Muscle layer of colon (tissue), 2 donors: ENCODE results near the gene RTTN.

Source experiments
- H3K27ac ChIP-seq: one replicate; pipeline ENCODE4 v1.7.0; 2013; ENCODE audit warnings: low read depth, mild to moderate bottlenecking, low read length, moderate library complexity
- H3K27me3 ChIP-seq, 2 donors: one replicate each; pipeline ENCODE4 v1.7.0; 2013; ENCODE audit warnings: low read length in 2 of 2, mild to moderate bottlenecking in 2 of 2; ENCODE audit not compliant: insufficient read depth in 2 of 2, control insufficient read depth in 1 of 2
- H3K36me3 ChIP-seq: one replicate; pipeline ENCODE4 v1.7.0; 2013; ENCODE audit warnings: mild to moderate bottlenecking, low read length; ENCODE audit not compliant: insufficient read depth
- H3K4me1 ChIP-seq: one replicate; pipeline ENCODE4 v1.7.0; 2013; ENCODE audit warnings: mild to moderate bottlenecking, low read length; ENCODE audit not compliant: insufficient read depth
- H3K4me3 ChIP-seq, 2 donors: one replicate each; pipeline ENCODE4 v1.7.0; 2013; ENCODE audit warnings: low read length in 2 of 2, low read depth in 1 of 2, mild to moderate bottlenecking in 1 of 2, moderate library complexity in 1 of 2
- H3K9ac ChIP-seq: one replicate; pipeline ENCODE4 v1.7.0; 2013; ENCODE audit warnings: low read length
- H3K9me3 ChIP-seq: one replicate; pipeline ENCODE4 v1.7.0; 2013; ENCODE audit warnings: mild to moderate bottlenecking, low read length
- donor health status: abdominal sarcoma.
- donor health status: Adenocarcinoma of cecum.

RTTN gene

DNA sequence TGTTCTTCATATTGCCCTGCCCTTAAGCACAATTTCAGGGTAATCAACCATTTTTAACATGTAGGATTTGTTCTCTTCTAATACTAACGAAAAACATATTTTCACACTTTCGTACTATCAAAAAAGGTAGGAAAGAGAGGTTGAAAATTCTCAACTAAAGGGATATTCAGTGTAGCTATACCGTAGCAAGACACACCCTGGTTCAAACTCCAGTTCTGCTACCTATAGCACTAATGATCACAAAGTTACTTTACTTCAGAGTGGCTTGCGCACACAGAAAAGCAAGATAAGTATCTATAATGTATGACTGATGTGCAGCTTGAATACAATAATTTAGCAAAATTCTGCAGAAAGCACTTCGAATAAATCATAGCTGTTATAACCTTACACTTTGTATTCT is 132.1 kb downstream of the RTTN start:
- Histone ChIP-seq H3K9ac (no peak overlapping the region), H3K27ac (no peak overlapping the region), H3K4me1 (no peaks in the 10 kb centered on the region), H3K4me3 (no peak overlapping the region), H3K9me3 (no peaks in the 10 kb centered on the region), H3K27me3 (no peaks in the 10 kb centered on the region), H3K36me3 (peaks cover 3% of the 10 kb centered on the region)

DNA sequence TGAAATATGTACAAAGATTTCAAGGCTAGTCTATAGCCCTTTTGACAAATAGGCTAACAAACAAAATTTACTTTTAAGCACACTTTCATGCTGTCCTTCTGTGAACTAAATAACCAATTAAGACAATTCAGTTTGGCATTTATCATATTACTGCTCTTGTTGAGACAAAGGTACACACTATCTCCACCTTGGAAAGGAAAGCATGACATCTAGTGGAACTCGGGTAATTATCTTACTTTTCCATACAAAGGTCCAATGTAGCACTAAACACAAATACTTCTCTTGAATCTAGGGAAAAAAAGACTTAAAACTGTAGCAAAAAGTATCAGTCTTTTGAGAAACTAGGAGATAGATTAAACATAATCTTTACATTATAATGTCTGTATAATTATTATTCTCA is 132.8 kb downstream of the RTTN start:
- peaks cover 3% of the 10 kb centered on the region for H3K36me3 ChIP-seq
- no peaks in the 10 kb centered on the region for H3K4me1 ChIP-seq
- H3K27ac ChIP-seq = no peak overlapping the region
- H3K27me3 ChIP-seq = no peaks in the 10 kb centered on the region
- no peak overlapping the region for H3K4me3 ChIP-seq
- no peaks in the 10 kb centered on the region for H3K9me3 ChIP-seq
- H3K9ac ChIP-seq = no peak overlapping the region

DNA sequence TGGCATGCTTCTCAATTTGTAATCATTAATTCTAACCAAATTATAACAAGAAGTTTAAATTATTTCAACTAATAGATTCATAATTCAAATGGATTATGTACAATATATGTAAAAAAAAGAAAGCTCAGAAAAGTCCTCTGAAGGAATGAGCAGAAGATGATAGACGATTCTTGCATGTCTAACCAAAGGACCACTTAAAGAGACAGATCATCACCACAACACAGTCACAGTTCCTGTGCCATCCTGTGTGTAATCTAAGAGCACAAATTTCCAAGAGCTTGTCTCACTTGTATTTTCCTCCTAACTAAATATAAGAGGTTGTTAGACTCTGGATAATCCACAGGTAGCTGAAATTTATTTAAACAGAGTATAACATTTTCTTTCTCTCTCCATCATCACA is 135.5 kb downstream of the RTTN start:
- Histone ChIP-seq H3K9me3 (no peaks in the 10 kb centered on the region), H3K4me3 (no peak overlapping the region), H3K27me3 (no peaks in the 10 kb centered on the region), H3K36me3 (peaks cover 3% of the 10 kb centered on the region), H3K9ac (no peak overlapping the region), H3K27ac (no peak overlapping the region), H3K4me1 (no peaks in the 10 kb centered on the region)

DNA sequence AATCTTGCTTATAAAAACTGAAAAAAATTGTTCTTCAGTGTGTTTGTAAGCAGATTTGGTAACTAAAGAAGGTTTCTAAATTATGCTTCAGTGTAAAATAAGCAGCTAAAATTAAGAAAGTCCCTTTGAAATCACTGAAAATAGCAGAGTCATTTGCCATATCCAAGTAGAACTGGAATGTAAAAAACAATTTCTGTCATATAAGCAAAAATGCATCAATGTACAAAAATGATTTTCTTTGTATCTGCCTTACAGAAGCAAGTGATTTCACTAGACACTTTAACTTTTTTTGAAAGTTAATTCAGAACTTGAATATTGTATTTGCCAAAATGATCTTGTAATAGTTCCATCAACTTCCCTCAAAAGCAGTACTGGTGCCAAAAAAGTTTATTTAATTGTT is 136.1 kb downstream of the RTTN start:
- Histone ChIP-seq H3K27ac (no peak overlapping the region), H3K36me3 (peaks cover 3% of the 10 kb centered on the region), H3K9me3 (no peaks in the 10 kb centered on the region), H3K4me3 (no peak overlapping the region), H3K4me1 (no peaks in the 10 kb centered on the region), H3K9ac (no peak overlapping the region), H3K27me3 (no peaks in the 10 kb centered on the region)

- H3K9me3 ChIP-seq = no peaks in the 10 kb centered on the region
- H3K4me3 ChIP-seq = no peak overlapping the region
- no peak overlapping the region for H3K9ac ChIP-seq
- no peaks in the 10 kb centered on the region for H3K27me3 ChIP-seq
- H3K36me3 ChIP-seq = peaks cover 3% of the 10 kb centered on the region
- no peaks in the 10 kb centered on the region for H3K4me1 ChIP-seq
- H3K27ac ChIP-seq = no peak overlapping the region
These were observed 136.5 kb downstream of the RTTN start for GRCh38 chr18:70068981-70069380.

DNA sequence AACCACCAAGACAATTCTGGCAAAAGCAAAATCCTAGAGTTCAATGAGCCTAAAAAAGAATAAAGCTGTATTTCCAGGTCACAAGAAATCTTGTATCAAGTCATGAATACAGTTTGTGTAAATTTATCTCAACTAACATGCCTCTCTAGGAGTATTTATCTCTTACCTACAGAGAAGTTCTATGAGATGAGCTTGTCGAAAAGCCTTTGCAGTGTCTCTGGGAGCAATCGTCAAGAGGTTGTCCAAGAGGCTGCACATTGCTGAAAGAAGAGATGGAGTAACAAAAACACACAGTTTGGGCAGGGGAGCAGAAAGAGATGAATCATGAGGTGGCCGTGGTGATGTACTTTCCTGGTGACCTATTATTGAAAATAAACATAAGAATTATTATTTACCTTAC is 145.8 kb downstream of the RTTN start:
- no peaks in the 10 kb centered on the region for H3K9me3 ChIP-seq
- H3K36me3 ChIP-seq = peaks cover 6% of the 10 kb centered on the region
- H3K4me3 ChIP-seq = no peak overlapping the region
- no peak overlapping the region for H3K9ac ChIP-seq
- no peaks in the 10 kb centered on the region for H3K4me1 ChIP-seq
- H3K27ac ChIP-seq = no peak overlapping the region
- H3K27me3 ChIP-seq = no peaks in the 10 kb centered on the region

DNA sequence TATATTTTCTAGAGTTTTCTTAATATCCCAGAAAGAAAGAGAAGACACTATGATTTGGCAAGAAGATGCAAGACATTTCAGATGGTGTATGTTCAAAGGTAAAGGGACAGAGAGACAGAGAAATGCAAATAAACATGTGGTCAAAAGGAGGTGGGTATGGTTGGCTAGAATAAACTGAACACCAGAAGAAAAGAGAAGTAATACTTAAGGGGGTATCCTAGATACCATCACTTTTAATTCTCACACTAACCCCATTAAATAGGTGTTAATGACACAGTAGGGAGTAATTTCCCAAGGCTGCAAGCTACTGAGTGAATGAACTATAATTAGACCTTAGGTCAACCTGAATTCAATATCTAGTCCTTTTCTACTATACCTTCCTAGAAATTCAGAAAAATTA is 146.6 kb downstream of the RTTN start:
- Histone ChIP-seq H3K9ac (no peak overlapping the region), H3K36me3 (peaks cover 6% of the 10 kb centered on the region), H3K9me3 (no peaks in the 10 kb centered on the region), H3K27ac (no peak overlapping the region), H3K4me1 (no peaks in the 10 kb centered on the region), H3K4me3 (no peak overlapping the region), H3K27me3 (no peaks in the 10 kb centered on the region)

DNA sequence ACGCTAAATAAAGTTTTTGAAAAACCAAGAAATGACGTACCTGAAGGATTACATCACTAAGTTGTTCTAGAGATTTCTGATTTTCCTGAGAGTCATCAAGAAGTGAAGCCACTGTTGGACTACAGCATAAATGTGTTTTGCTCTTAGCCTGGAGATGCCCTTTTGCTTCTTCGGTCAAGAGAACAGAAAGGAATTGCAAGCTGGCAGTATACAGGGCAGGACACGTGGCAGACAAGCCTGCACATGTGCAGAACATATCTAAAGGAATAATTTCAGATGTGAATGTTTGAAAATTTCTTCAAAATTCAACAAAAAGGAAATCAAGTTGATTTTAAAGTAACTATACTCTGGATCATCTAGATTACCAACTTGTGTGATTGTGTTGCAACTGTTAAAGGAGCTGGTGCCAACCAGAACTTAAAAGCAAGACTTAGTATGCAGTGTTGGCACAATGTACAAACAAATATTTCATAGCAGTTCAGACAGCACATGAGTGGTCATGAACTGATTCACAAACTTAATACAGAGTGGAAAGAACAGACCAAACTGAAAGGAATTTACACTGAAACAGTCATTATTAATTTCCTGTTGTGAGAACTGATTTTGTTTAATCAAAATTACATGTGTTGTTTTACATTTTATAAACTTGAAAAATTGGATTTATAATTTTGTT is 157.4 kb downstream of the RTTN start:
- H3K9me3 ChIP-seq = no peaks in the 10 kb centered on the region
- H3K9ac ChIP-seq = no peak overlapping the region
- no peak overlapping the region for H3K27ac ChIP-seq

DNA sequence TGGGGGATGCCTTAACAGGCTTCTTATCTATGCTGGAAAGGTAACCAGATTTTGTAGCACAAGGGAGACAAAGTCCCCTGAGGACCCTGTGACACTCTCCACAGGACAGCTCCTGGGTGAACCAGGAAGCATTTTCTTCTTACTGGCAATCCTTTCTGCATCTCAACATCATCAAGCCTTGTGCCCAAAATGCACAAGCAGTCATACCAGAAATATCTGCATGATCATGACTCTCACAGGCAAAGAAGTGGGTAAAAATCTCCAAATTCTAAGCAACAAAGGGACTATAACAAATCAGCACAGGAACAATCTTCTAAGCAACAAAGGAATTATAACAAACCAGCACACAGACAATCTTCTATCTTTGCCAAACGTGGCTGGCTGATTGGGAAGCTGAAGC is 158.7 kb downstream of the RTTN start:
- H3K36me3 ChIP-seq = no peaks in the 10 kb centered on the region
- H3K27ac ChIP-seq = no peak overlapping the region
- no peak overlapping the region for H3K4me3 ChIP-seq
- no peaks in the 10 kb centered on the region for H3K27me3 ChIP-seq
- no peaks in the 10 kb centered on the region for H3K9me3 ChIP-seq
- H3K4me1 ChIP-seq = peaks cover 3% of the 10 kb centered on the region
- no peak overlapping the region for H3K9ac ChIP-seq

More for the DNA sequence above, 157.4 kb downstream of the RTTN start:
- Histone ChIP-seq H3K4me1 (peaks cover 3% of the 10 kb centered on the region), H3K36me3 (no peaks in the 10 kb centered on the region), H3K4me3 (no peak overlapping the region), H3K27me3 (no peaks in the 10 kb centered on the region)

GRCh38 chr18:70046207-70046606 is 159.3 kb downstream of the RTTN start:
- Histone ChIP-seq H3K36me3 (no peaks in the 10 kb centered on the region), H3K27me3 (no peaks in the 10 kb centered on the region), H3K9me3 (no peaks in the 10 kb centered on the region), H3K9ac (no peak overlapping the region), H3K27ac (no peak overlapping the region), H3K4me1 (peaks cover 3% of the 10 kb centered on the region), H3K4me3 (no peak overlapping the region)

- Histone ChIP-seq H3K36me3 (no peaks in the 10 kb centered on the region), H3K27ac (no peak overlapping the region), H3K4me3 (no peak overlapping the region), H3K4me1 (peaks cover 3% of the 10 kb centered on the region), H3K27me3 (no peaks in the 10 kb centered on the region), H3K9me3 (no peaks in the 10 kb centered on the region), H3K9ac (no peak overlapping the region)
These were observed 160.9 kb downstream of the RTTN start for GRCh38 chr18:70044632-70045031.

DNA sequence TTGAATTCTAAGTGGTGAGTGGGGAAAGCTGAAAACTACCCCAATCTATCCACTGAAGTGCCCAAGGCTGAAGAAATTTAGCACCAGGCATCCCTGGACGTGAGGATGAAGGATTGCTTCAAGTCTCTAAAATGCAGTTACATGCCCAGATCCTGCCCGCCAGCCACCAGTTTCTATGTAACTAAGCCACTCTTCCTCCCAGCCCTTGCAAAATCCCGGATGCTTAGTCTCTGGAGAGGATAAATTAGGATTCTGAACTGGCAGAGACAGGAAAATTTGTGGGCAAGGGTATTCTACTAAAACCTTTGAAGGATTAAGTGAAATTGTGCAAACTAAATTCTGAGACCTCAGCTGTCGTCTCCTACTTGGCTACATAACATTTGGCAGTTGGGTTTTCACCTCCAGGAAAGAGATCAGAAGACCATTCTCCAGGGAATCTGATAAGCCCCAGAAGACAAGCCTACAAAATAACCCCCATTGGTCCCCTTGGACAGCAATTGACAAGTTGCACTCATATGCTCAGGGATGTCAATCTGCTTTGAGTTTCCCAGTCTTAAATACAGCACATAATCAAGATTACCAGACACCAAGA is 163.9 kb downstream of the RTTN start:
- Histone ChIP-seq H3K9ac (no peak overlapping the region), H3K27ac (no peak overlapping the region), H3K4me1 (no peaks in the 10 kb centered on the region)

More for the DNA sequence above, 163.9 kb downstream of the RTTN start:
- no peaks in the 10 kb centered on the region for H3K9me3 ChIP-seq
- H3K27me3 ChIP-seq = no peaks in the 10 kb centered on the region
- no peaks in the 10 kb centered on the region for H3K36me3 ChIP-seq
- H3K4me3 ChIP-seq = no peak overlapping the region
